ENCODE measurements around the gene DEPP1.

- TF ChIP-seq CTCF (IDR thresholded peaks at IDR 0.05; ENCODE audit: low read depth, low read length, poor library complexity, severe bottlenecking) (no peak), EZH2phosphoT487 (IDR thresholded peaks at IDR 0.05; ENCODE audit: borderline replicate concordance, low read length) (no peak)
Observed at GRCh38 chr10:44944354-44944753, 34.3 kb downstream of the DEPP1 start.
